GM12878 (cell line): ENCODE measurements around the gene S1PR2. TPM values are rescaled to one million over a fixed set of nuclear protein-coding genes. Genes with fewer than 3 reads are reported as not detected.

Source experiments
- BACH1 ChIP-seq: fragments of 450-650 bp; IDR thresholded peaks from 2 replicates; pipeline ENCODE4 v1.6.1; 2017; ENCODE audit warnings: mild to moderate bottlenecking, borderline replicate concordance
- CBX3 ChIP-seq: fragments of 200-600 bp; sonication (generic); IDR thresholded peaks from 2 replicates; pipeline ENCODE4 v1.6.1; 2016; ENCODE audit warnings: low read depth, borderline replicate concordance
- CREM ChIP-seq: IDR thresholded peaks from 2 replicates; pipeline ENCODE4 v1.6.1; 2014; ENCODE audit warnings: antibody characterized with exemption, low read depth
- FOXK2 ChIP-seq: fragments of 450-650 bp; IDR thresholded peaks from 2 replicates; pipeline ENCODE4 v1.6.1; 2017; ENCODE audit warnings: mild to moderate bottlenecking, moderate library complexity
- JUND ChIP-seq: IDR thresholded peaks from 2 replicates; pipeline ENCODE4 v1.6.1; 2012; ENCODE audit warnings: low read depth, mild to moderate bottlenecking, low read length, improper control_type of control experiment, moderate library complexity
- WRNIP1 ChIP-seq: IDR thresholded peaks from 2 replicates; pipeline ENCODE4 v1.6.1; 2011; ENCODE audit warnings: low read depth, low read length, improper control_type of control experiment, borderline replicate concordance
- ZNF207 ChIP-seq: fragments of 450-650 bp; IDR thresholded peaks from 2 replicates; pipeline ENCODE4 v1.6.1; 2014; ENCODE audit warnings: antibody characterized with exemption, mild to moderate bottlenecking, borderline replicate concordance
- polyA plus RNA-seq, 11 experiments: library from polyadenylated mRNA; depleted of rRNA in 4 of 11; unstranded in 6 of 11; stranded (reverse) in 5 of 11; fragments of >200 nt; fragmentation: Nextera tagmentation in 4 of 11; fragmentation: Illumina TruSeq in 1 of 11; extraction: Ambion mirVana in 4 of 11; extraction: Trizol in 1 of 11; gene quantifications; 1 replicate in 1 of 11; 2 replicates in 10 of 11; pipeline versions ENCODE4 v1.2.1 to v1.2.3, GENCODE V29; 2011 to 2016; ENCODE audit warnings: inconsistent platforms in 2 of 11, missing spikeins in 2 of 11, low read depth in 1 of 11
- total RNA-seq, 4 experiments: library from RNA; depleted of rRNA in 3 of 4; stranded (reverse); fragments of >200 nt in 3 of 4; fragmentation: Illumina TruSeq in 1 of 4; extraction: Trizol in 1 of 4; gene quantifications; 2 replicates each; pipeline versions ENCODE4 v1.2.1 to v1.2.3, GENCODE V29; 2013 to 2021
- TF ChIP-seq, protein P1 (sequence below): fragments of 450-650 bp; IDR thresholded peaks from 2 replicates; pipeline ENCODE4 v1.6.1; 2018; ENCODE audit warnings: borderline replicate concordance, mild to moderate bottlenecking; ENCODE audit not compliant: partially characterized antibody
- TF ChIP-seq, protein P2 (sequence below): IDR thresholded peaks from 2 replicates; pipeline ENCODE4 v1.6.1; 2011; ENCODE audit warnings: low read depth, mild to moderate bottlenecking, low read length, moderate library complexity, borderline replicate concordance; ENCODE audit errors: extremely low read depth
- TF ChIP-seq, protein P3 (sequence below): IDR thresholded peaks from 2 replicates; pipeline ENCODE4 v1.6.1; 2012; ENCODE audit warnings: low read depth, low read length, improper control_type of control experiment

S1PR2 gene
- total and polyA plus RNA-seq, 10 of the 15 experiments (the other 5 are each of a cell fraction or from before 2014, with no cell fraction given), result 4.9 to 26.8 (median 11.6) TPM

DNA sequence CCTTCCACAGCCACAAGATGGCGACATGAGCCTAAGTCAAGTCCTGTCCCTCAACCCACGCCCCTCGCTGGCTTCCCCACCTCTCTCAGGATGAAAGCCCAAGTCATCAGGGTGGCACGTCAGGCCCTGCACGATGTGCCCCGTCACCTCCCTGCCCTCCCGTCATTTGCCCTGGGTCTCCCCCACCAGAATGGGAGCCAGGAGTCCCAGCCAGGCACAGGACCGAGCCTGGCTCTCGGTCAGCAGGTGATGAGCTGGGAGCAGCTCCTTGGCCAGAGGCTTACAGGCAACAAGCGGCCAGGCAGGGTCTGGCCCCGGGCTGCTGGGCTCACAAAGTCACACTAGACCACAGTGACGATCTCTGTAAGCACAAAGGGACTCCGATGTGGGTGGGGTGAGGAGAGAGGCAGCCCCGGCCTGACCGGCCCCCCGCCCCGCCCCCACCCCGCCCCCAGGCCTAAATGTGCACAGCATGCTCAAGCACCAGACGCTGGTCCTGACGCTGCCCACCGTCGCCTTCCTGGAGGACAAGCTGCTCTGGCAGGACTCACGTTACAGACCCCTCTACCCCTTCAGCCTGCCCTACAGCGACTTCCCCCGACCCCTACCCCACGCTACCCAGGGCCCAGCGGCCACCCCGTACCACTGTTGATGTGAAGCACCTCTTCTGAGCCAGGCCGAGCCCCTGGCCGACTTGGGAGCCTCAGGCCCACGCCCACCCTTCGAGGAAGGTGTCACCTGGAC is 28.2 kb upstream of the S1PR2 start (continued):
- TF ChIP-seq CREM, result no peak
- no peak for TF ChIP-seq JUND
- no peak for TF ChIP-seq FOXK2
- no peak for TF ChIP-seq WRNIP1
- TF ChIP-seq, protein P1, sequence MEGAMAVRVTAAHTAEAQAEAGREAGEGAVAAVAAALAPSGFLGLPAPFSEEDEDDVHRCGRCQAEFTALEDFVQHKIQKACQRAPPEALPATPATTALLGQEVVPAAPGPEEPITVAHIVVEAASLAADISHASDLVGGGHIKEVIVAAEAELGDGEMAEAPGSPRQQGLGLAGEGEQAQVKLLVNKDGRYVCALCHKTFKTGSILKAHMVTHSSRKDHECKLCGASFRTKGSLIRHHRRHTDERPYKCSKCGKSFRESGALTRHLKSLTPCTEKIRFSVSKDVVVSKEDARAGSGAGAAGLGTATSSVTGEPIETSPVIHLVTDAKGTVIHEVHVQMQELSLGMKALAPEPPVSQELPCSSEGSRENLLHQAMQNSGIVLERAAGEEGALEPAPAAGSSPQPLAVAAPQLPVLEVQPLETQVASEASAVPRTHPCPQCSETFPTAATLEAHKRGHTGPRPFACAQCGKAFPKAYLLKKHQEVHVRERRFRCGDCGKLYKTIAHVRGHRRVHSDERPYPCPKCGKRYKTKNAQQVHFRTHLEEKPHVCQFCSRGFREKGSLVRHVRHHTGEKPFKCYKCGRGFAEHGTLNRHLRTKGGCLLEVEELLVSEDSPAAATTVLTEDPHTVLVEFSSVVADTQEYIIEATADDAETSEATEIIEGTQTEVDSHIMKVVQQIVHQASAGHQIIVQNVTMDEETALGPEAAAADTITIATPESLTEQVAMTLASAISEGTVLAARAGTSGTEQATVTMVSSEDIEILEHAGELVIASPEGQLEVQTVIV, result no peak
- TF ChIP-seq, protein P2, sequence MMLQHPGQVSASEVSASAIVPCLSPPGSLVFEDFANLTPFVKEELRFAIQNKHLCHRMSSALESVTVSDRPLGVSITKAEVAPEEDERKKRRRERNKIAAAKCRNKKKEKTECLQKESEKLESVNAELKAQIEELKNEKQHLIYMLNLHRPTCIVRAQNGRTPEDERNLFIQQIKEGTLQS, result no peak
- no peak for TF ChIP-seq ZNF207
- TF ChIP-seq, protein P3, sequence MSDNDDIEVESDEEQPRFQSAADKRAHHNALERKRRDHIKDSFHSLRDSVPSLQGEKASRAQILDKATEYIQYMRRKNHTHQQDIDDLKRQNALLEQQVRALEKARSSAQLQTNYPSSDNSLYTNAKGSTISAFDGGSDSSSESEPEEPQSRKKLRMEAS, result no peak
- TF ChIP-seq BACH1, result no peak
- no peak for TF ChIP-seq CBX3
